Measurements from ENCODE around the gene APOBEC3F. TPM values are rescaled to one million over a fixed set of nuclear protein-coding genes. Genes with fewer than 3 reads are reported as not detected.
A peak's percentile ranks its signal among the peaks of the same experiment; 100 is the strongest.

APOBEC3F gene
- total and polyA plus RNA-seq, 10 of the 15 experiments (the other 5 are each of a cell fraction or from before 2014, with no cell fraction given): 7.4 to 29.1 (median 12.8) TPM

DNA sequence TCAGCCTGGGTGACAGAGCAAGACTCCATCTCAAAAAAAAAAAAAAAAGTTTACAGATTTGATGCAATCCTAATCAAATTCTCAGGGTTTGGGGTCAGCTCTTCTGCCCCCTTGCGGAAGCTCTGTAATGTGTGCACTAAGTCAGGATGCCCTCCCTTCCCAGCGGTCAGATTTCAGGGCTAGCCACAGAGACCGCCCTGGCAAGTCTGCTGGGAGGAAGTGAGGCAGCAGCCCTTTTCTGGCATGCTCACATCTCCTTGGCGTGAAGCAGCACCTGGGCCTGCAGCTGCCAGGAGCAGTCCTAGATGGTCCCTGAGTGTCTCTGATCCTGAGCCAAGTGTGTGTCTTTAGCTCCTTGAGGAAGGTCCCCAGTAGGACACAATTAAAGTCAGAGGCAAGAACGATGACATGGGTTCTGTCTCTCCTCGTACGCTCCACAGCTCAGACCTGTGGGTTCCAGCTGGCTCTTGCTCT lies 37.5 kb upstream of the APOBEC3F start (continued):
- TF ChIP-seq POLR2AphosphoS2 (IDR thresholded peaks at IDR 0.05; ENCODE audit: low read depth, low read length): no peak
- TF ChIP-seq PAX8 (IDR thresholded peaks at IDR 0.05): no peak
- TF ChIP-seq IKZF2 (IDR thresholded peaks at IDR 0.05): peak; percentile 67 to 75
- TF ChIP-seq MTA2 (IDR thresholded peaks at IDR 0.05; ENCODE audit: low read depth): peak; percentile 40; the same call in 1 of the 2 replicates
- TF ChIP-seq, protein P1, sequence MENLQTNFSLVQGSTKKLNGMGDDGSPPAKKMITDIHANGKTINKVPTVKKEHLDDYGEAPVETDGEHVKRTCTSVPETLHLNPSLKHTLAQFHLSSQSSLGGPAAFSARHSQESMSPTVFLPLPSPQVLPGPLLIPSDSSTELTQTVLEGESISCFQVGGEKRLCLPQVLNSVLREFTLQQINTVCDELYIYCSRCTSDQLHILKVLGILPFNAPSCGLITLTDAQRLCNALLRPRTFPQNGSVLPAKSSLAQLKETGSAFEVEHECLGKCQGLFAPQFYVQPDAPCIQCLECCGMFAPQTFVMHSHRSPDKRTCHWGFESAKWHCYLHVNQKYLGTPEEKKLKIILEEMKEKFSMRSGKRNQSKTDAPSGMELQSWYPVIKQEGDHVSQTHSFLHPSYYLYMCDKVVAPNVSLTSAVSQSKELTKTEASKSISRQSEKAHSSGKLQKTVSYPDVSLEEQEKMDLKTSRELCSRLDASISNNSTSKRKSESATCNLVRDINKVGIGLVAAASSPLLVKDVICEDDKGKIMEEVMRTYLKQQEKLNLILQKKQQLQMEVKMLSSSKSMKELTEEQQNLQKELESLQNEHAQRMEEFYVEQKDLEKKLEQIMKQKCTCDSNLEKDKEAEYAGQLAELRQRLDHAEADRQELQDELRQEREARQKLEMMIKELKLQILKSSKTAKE (IDR thresholded peaks at IDR 0.05; ENCODE audit: low read depth, poor library complexity, severe bottlenecking): peak; percentile 44
- TF ChIP-seq POLR2A (IDR thresholded peaks at IDR 0.05; ENCODE audit: low read depth, low read length): no peak
- TF ChIP-seq E2F4 (IDR thresholded peaks at IDR 0.05; ENCODE audit: low read depth, low read length): no peak
- TF ChIP-seq SIX5 (IDR thresholded peaks at IDR 0.05; ENCODE audit: low read depth, low read length, severe bottlenecking): no peak
- no peak for TF ChIP-seq HCFC1 (IDR thresholded peaks at IDR 0.05; ENCODE audit: low read length)
- TF ChIP-seq CREB1 (IDR thresholded peaks at IDR 0.05; ENCODE audit: low read depth): no peak
- TF ChIP-seq NR2F1 (conservative IDR thresholded peaks at IDR 0.05): peak; percentile 63; the same call in 1 of the 2 replicates
- no peak for TF ChIP-seq EGR1 (IDR thresholded peaks at IDR 0.05; ENCODE audit: borderline replicate concordance in 1 of 2, low read depth in 2 of 2, low read length in 2 of 2)
- TF ChIP-seq REST (IDR thresholded peaks at IDR 0.05; ENCODE audit: low read depth, low read length): no peak
- 0 out of 2 replicates have a peak, but pooled peaks have one; percentile 65 for TF ChIP-seq TCF12 (IDR thresholded peaks at IDR 0.05; ENCODE audit: low read depth, low read length)
- TF ChIP-seq ZNF217 (IDR thresholded peaks at IDR 0.05): no peak
- no peak; the same call in 1 of the 2 replicates for TF ChIP-seq ZNF687 (IDR thresholded peaks at IDR 0.05)
- peak; percentile 88 to 91 for TF ChIP-seq SRF (IDR thresholded peaks at IDR 0.05; ENCODE audit: low read depth in 2 of 2, low read length in 2 of 2)
- no peak for TF ChIP-seq NFYA (IDR thresholded peaks at IDR 0.05; ENCODE audit: borderline replicate concordance, low read depth, low read length)
- TF ChIP-seq BCL3 (IDR thresholded peaks at IDR 0.05; ENCODE audit: borderline replicate concordance, insufficient read depth, low read depth, low read length, poor library complexity, severe bottlenecking): no peak
